HEK293 (cell line): Measurements from ENCODE around the gene CCL28.

Source experiments
- CTCF ChIA-PET: fragments of 350-600 bp; formaldehyde crosslinking; extraction: SDS; loops from one replicate; lab custom pipeline; 2021; ENCODE audit warnings: antibody characterized with exemption; lab: Yijun Ruan, JAX
- POLR2A ChIA-PET: fragments of 300-600 bp; formaldehyde crosslinking; extraction: SDS; loops from one replicate; lab custom pipeline; 2020; ENCODE audit warnings: antibody characterized with exemption, inconsistent platforms; lab: Yijun Ruan, JAX
- H3K27ac ChIP-seq: fragments of 200-500 bp; sonication (Bioruptor generic); 2 replicates; pipeline ENCODE4 v1.5.1; 2014; ENCODE audit warnings: low read depth, low read length, control low read depth, inconsistent platforms; ENCODE audit errors: extremely low read depth
- H3K36me3 ChIP-seq, 2 experiments: fragments of 200-500 bp in 1 of 2; sonication (Bioruptor generic) in 1 of 2; 1 replicate in 1 of 2; 2 replicates in 1 of 2; pipeline ENCODE4 v1.5.1; 2014 to 2017; ENCODE audit warnings: inconsistent platforms in 2 of 2, low read length in 2 of 2; ENCODE audit not compliant: control insufficient read depth in 2 of 2, insufficient read depth in 1 of 2
- H3K4me1 ChIP-seq: fragments of 200-500 bp; sonication (Bioruptor generic); 2 replicates; pipeline ENCODE4 v1.5.1; 2014; ENCODE audit warnings: mild to moderate bottlenecking, low read length, inconsistent platforms; ENCODE audit not compliant: control insufficient read depth, insufficient read depth
- H3K4me3 ChIP-seq: 2 replicates; pipeline ENCODE4 v1.5.1; 2011; ENCODE audit warnings: low read depth, mild to moderate bottlenecking, control low read depth, low read length, moderate library complexity
- H3K9me3 ChIP-seq: fragments of 200-500 bp; sonication (Bioruptor generic); 2 replicates; pipeline ENCODE4 v1.5.1; 2014; ENCODE audit warnings: low read depth, low read length, inconsistent platforms; ENCODE audit not compliant: control insufficient read depth, insufficient read depth
- BCL11B ChIP-seq: fragments of 450-650 bp; formaldehyde crosslinking; IDR thresholded peaks from 2 replicates; pipeline ENCODE4 v1.5.1; 2016; ENCODE audit warnings: low read depth, missing biosample characterization, missing genetic modification characterization
- GLI2 ChIP-seq: fragments of 450-650 bp; formaldehyde crosslinking; IDR thresholded peaks from 2 replicates; pipeline ENCODE4; 2017; ENCODE audit warnings: missing biosample characterization, missing genetic modification characterization, low read depth, borderline replicate concordance
- GLIS1 ChIP-seq: fragments of 450-650 bp; formaldehyde crosslinking; IDR thresholded peaks from 2 replicates; pipeline ENCODE4 v1.5.1; 2016; ENCODE audit warnings: missing biosample characterization, missing genetic modification characterization
- KLF16 ChIP-seq: fragments of 450-650 bp; formaldehyde crosslinking; IDR thresholded peaks from 2 replicates; pipeline ENCODE4 v1.5.1; 2017; ENCODE audit warnings: missing biosample characterization, missing genetic modification characterization
- OVOL3 ChIP-seq: fragments of 450-650 bp; formaldehyde crosslinking; IDR thresholded peaks from 2 replicates; pipeline ENCODE4 v1.5.1; 2016; ENCODE audit warnings: missing biosample characterization, missing genetic modification characterization
- SP3 ChIP-seq: fragments of 450-650 bp; formaldehyde crosslinking; IDR thresholded peaks from 2 replicates; pipeline ENCODE4 v1.5.1; 2016; ENCODE audit warnings: missing biosample characterization, missing genetic modification characterization
- SP7 ChIP-seq: fragments of 450-650 bp; formaldehyde crosslinking; IDR thresholded peaks from 2 replicates; pipeline ENCODE4 v1.5.1; 2016; ENCODE audit warnings: missing biosample characterization, missing genetic modification characterization
- TCF7L2 ChIP-seq: IDR thresholded peaks from 2 replicates; pipeline ENCODE4 v1.6.1; 2011; ENCODE audit warnings: low read depth, mild to moderate bottlenecking, inconsistent platforms, low read length, moderate library complexity, borderline replicate concordance
- YY2 ChIP-seq: fragments of 450-650 bp; formaldehyde crosslinking; IDR thresholded peaks from 2 replicates; pipeline ENCODE4 v1.5.1; 2016; ENCODE audit warnings: missing biosample characterization, missing genetic modification characterization
- ZBTB7A ChIP-seq: fragments of 450-650 bp; formaldehyde crosslinking; IDR thresholded peaks from 2 replicates; pipeline ENCODE4 v1.5.1; 2016; ENCODE audit warnings: low read depth, missing biosample characterization, missing genetic modification characterization
- ZBTB8A ChIP-seq: fragments of 450-650 bp; formaldehyde crosslinking; IDR thresholded peaks from 2 replicates; pipeline ENCODE4 v1.5.1; 2016; ENCODE audit warnings: missing biosample characterization, missing genetic modification characterization
- ZFP3 ChIP-seq: fragments of 450-650 bp; formaldehyde crosslinking; IDR thresholded peaks from 2 replicates; pipeline ENCODE4 v1.5.1; 2016; ENCODE audit warnings: low read depth, missing biosample characterization, missing genetic modification characterization
- ZNF121 ChIP-seq: fragments of 450-650 bp; formaldehyde crosslinking; IDR thresholded peaks from 2 replicates; pipeline ENCODE4 v1.5.1; 2016; ENCODE audit warnings: missing biosample characterization, missing genetic modification characterization
- ZNF133 ChIP-seq: fragments of 450-650 bp; formaldehyde crosslinking; IDR thresholded peaks from 2 replicates; pipeline ENCODE4 v1.5.1; 2016; ENCODE audit warnings: missing biosample characterization, missing genetic modification characterization
- ZNF26 ChIP-seq: fragments of 450-650 bp; formaldehyde crosslinking; IDR thresholded peaks from 2 replicates; pipeline ENCODE4 v1.5.1; 2016; ENCODE audit warnings: missing biosample characterization, missing genetic modification characterization
- ZNF324 ChIP-seq: fragments of 450-650 bp; formaldehyde crosslinking; IDR thresholded peaks from 2 replicates; pipeline ENCODE4 v1.5.1; 2016; ENCODE audit warnings: missing biosample characterization, missing genetic modification characterization
- ZNF350 ChIP-seq: fragments of 450-650 bp; formaldehyde crosslinking; IDR thresholded peaks from 2 replicates; pipeline ENCODE4 v1.5.0; 2017; ENCODE audit warnings: missing biosample characterization, mild to moderate bottlenecking, missing genetic modification characterization
- ZNF366 ChIP-seq: fragments of 450-650 bp; formaldehyde crosslinking; conservative IDR thresholded peaks from 2 replicates; pipeline ENCODE4 v1.5.1; 2016; ENCODE audit warnings: missing biosample characterization, missing genetic modification characterization
- ZNF404 ChIP-seq: fragments of 450-650 bp; formaldehyde crosslinking; IDR thresholded peaks from 2 replicates; pipeline ENCODE4 v1.5.1; 2017; ENCODE audit warnings: missing biosample characterization, missing genetic modification characterization
- ZNF426 ChIP-seq: fragments of 450-650 bp; formaldehyde crosslinking; IDR thresholded peaks from 2 replicates; pipeline ENCODE4 v1.5.1; 2017; ENCODE audit warnings: missing biosample characterization, missing genetic modification characterization, mild to moderate bottlenecking, inconsistent platforms, moderate library complexity
- ZNF510 ChIP-seq: fragments of 450-650 bp; formaldehyde crosslinking; IDR thresholded peaks from 2 replicates; pipeline ENCODE4 v1.5.1; 2018; ENCODE audit warnings: mild to moderate bottlenecking, missing genetic modification characterization, missing biosample characterization; ENCODE audit not compliant: insufficient replicate concordance
- ZNF513 ChIP-seq: fragments of 450-650 bp; IDR thresholded peaks from 2 replicates; pipeline ENCODE4 v1.5.1; 2018; ENCODE audit warnings: missing biosample characterization, missing genetic modification characterization
- ZNF580 ChIP-seq: fragments of 450-650 bp; formaldehyde crosslinking; IDR thresholded peaks from 2 replicates; pipeline ENCODE4 v1.5.1; 2016; ENCODE audit warnings: missing biosample characterization, missing genetic modification characterization
- ZNF707 ChIP-seq: fragments of 450-650 bp; formaldehyde crosslinking; IDR thresholded peaks from 2 replicates; pipeline ENCODE4 v1.5.1; 2016; ENCODE audit warnings: missing biosample characterization, missing genetic modification characterization
- ZNF792 ChIP-seq: fragments of 450-650 bp; formaldehyde crosslinking; IDR thresholded peaks from 2 replicates; pipeline ENCODE4 v1.5.1; 2016; ENCODE audit warnings: missing biosample characterization, missing genetic modification characterization
- ZNF837 ChIP-seq: fragments of 450-650 bp; formaldehyde crosslinking; IDR thresholded peaks from 2 replicates; pipeline ENCODE4 v1.5.1; 2016; ENCODE audit warnings: missing biosample characterization, missing genetic modification characterization
- TF ChIP-seq, protein P1 (sequence below): fragments of 450-650 bp; formaldehyde crosslinking; conservative IDR thresholded peaks from 2 replicates; pipeline ENCODE4 v1.5.1; 2016; ENCODE audit warnings: low read depth, missing biosample characterization, missing genetic modification characterization
- TF ChIP-seq, protein P2 (sequence below): sonication (generic); formaldehyde crosslinking; IDR thresholded peaks from 2 replicates; pipeline ENCODE4 v1.8.1; 2022; ENCODE audit warnings: mild to moderate bottlenecking, moderate library complexity, missing genetic modification reagents

CCL28 gene, protein sequence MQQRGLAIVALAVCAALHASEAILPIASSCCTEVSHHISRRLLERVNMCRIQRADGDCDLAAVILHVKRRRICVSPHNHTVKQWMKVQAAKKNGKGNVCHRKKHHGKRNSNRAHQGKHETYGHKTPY

DNA sequence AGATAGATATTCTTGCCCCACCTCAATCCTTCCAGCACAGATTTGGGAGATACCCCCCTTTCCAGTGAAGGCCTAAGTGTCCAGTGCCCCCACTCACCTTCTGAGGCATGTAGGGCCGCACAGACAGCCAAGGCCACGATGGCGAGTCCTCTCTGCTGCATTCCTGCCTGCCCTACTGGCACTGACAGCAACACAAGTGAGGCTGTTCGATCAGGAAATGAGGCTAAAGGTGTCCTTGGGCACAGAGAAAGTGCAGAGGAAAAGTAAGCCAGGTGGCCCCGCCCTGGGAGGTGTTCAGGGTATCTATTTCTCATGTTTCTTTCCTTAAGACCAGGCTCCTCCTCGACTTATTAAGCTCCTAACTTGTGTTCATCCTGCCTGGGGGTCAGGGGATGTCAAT, at the start of gene CCL28:
CCL28 (minus strand) TSS at position 236 of the 400 bp plus-strand sequence; CDS start at position 161, 75 bp downstream.
- POLR2A ChIA-PET: interaction anchor here (1.4 to 2.2 kb wide), 2 partner anchors 72 to 291 kb away, joined by 6 to 7 read pairs; partner anchors contain the start of gene TMEM267
- Histone ChIP-seq H3K36me3 (no peaks in the 10 kb centered on the region), H3K27ac (no peak within 1 kb of the TSS), H3K9me3 (no peaks in the 10 kb centered on the region), H3K4me1 (peaks cover 17% of the 10 kb centered on the region), H3K4me3 (no peak within 1 kb of the TSS)
- CTCF ChIA-PET: interaction anchor here (0.6 to 4.0 kb wide), 8 partner anchors 10 to 138 kb away, joined by 3 to 21 read pairs (median 6); partner anchors contain the start of gene TMEM267
- TF ChIP-seq ZNF26 (no peak), ZNF513 (no peak), GLI2 (tag by site-specific recombination) (no peak), TCF7L2 (no peak), SP3 (tag by site-specific recombination) (no peak), ZNF324 (tag by site-specific recombination) (no peak), ZNF366 (tag by site-specific recombination) (no peak), SP7 (tag by site-specific recombination) (no peak), ZBTB8A (tag by site-specific recombination) (no peak), ZNF426 (tag by site-specific recombination) (no peak), ZNF350 (tag by site-specific recombination) (no peak)
- TF ChIP-seq, protein P1, sequence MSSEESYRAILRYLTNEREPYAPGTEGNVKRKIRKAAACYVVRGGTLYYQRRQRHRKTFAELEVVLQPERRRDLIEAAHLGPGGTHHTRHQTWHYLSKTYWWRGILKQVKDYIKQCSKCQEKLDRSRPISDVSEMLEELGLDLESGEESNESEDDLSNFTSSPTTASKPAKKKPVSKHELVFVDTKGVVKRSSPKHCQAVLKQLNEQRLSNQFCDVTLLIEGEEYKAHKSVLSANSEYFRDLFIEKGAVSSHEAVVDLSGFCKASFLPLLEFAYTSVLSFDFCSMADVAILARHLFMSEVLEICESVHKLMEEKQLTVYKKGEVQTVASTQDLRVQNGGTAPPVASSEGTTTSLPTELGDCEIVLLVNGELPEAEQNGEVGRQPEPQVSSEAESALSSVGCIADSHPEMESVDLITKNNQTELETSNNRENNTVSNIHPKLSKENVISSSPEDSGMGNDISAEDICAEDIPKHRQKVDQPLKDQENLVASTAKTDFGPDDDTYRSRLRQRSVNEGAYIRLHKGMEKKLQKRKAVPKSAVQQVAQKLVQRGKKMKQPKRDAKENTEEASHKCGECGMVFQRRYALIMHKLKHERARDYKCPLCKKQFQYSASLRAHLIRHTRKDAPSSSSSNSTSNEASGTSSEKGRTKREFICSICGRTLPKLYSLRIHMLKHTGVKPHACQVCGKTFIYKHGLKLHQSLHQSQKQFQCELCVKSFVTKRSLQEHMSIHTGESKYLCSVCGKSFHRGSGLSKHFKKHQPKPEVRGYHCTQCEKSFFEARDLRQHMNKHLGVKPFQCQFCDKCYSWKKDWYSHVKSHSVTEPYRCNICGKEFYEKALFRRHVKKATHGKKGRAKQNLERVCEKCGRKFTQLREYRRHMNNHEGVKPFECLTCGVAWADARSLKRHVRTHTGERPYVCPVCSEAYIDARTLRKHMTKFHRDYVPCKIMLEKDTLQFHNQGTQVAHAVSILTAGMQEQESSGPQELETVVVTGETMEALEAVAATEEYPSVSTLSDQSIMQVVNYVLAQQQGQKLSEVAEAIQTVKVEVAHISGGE: no peak

- CTCF ChIA-PET: no interaction called here
- H3K9me3 ChIP-seq: no peaks in the 10 kb centered on the region
- no peak for TF ChIP-seq GLIS1 (tag by site-specific recombination)
- TF ChIP-seq KLF16: no peak
- TF ChIP-seq ZFP3 (tag by site-specific recombination): no peak
- TF ChIP-seq, protein P2, sequence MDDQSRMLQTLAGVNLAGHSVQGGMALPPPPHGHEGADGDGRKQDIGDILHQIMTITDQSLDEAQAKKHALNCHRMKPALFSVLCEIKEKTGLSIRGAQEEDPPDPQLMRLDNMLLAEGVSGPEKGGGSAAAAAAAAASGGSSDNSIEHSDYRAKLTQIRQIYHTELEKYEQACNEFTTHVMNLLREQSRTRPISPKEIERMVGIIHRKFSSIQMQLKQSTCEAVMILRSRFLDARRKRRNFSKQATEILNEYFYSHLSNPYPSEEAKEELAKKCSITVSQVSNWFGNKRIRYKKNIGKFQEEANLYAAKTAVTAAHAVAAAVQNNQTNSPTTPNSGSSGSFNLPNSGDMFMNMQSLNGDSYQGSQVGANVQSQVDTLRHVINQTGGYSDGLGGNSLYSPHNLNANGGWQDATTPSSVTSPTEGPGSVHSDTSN (CRISPR knock-in tag): no peak
- TF ChIP-seq OVOL3 (tag by site-specific recombination): no peak
- no peak for TF ChIP-seq ZNF121 (tag by site-specific recombination)
- no peak for TF ChIP-seq SP7 (tag by site-specific recombination)
- TF ChIP-seq ZNF510: no peak
- TF ChIP-seq TCF7L2: no peak
- TF ChIP-seq ZNF133: no peak
- TF ChIP-seq ZNF404 (tag by site-specific recombination): no peak
- TF ChIP-seq ZNF580 (tag by site-specific recombination): no peak
- no peak for TF ChIP-seq ZNF837 (tag by site-specific recombination)
- no peak for TF ChIP-seq ZNF707 (tag by site-specific recombination)
- no peak for TF ChIP-seq YY2 (tag by site-specific recombination)
- no peak for TF ChIP-seq ZBTB7A (tag by site-specific recombination)
- no peak for TF ChIP-seq ZNF792
- no peak for TF ChIP-seq BCL11B (tag by site-specific recombination)
These were observed 48.9 kb upstream of the CCL28 start for GRCh38 chr5:43461066-43461465.

More at GRCh38 chr5:43461066-43461465, 48.9 kb upstream of the CCL28 start:
- Histone ChIP-seq H3K27ac (no peak overlapping the region), H3K4me3 (no peak overlapping the region), H3K36me3 (peaks cover 0 to 3% of the 10 kb centered on the region in 2 experiments; a peak in 2 of 3 replicates), H3K4me1 (no peaks in the 10 kb centered on the region)
- POLR2A ChIA-PET: no interaction called here
